Muscle of arm (tissue), 12 donors: Measurements from ENCODE around the gene TAGAP. TPM values are rescaled to one million over a fixed set of nuclear protein-coding genes. Genes with fewer than 3 reads are reported as not detected.

Experiments
- DNase-seq: peaks from one replicate; pipeline ENCODE4 v3.0.0-alpha.2; 2013
- polyA plus RNA-seq, 12 donors: library from polyadenylated mRNA; unstranded; fragments of 120-200 nt; gene quantifications; one replicate each; pipeline ENCODE4 v1.2.1, GENCODE V29; 2013; ENCODE audit not compliant: insufficient read length in 12 of 12

Gene TAGAP
- polyA plus RNA-seq, 12 donors: 0.71 to 3.0 (median 0.86) TPM; not detected in 2

DNA sequence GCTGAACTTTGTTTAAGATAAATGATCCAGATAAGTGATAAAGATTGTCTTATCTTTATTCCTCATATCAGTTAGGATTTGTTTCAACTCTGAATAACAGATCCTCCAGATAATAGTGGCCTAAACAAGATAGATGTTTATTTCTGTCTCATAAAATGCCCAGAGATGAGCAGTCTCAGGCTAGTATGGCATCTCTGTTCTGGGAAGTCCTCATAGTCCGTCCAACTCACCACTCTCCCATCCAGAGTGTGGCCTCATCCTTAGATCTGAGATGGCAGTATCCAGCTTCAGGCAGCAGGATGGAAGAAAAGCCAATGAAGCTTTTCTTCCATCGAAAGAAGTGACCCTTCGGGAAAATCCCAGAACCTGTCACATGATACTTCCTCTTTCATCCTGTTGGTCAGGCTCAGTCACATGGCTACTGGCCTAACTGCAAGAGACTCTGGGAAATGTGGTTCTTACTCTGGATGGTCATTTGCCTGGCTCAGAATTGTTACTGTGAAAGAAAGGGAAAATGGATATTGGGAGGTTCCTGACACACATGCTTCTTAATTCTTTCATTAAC, 29.4 kb upstream of the TAGAP start:
- DNase-seq: no peak

GRCh38 chr6:159071843-159072769, 27.3 kb upstream of the TAGAP start:
- no peak for DNase-seq

DNA sequence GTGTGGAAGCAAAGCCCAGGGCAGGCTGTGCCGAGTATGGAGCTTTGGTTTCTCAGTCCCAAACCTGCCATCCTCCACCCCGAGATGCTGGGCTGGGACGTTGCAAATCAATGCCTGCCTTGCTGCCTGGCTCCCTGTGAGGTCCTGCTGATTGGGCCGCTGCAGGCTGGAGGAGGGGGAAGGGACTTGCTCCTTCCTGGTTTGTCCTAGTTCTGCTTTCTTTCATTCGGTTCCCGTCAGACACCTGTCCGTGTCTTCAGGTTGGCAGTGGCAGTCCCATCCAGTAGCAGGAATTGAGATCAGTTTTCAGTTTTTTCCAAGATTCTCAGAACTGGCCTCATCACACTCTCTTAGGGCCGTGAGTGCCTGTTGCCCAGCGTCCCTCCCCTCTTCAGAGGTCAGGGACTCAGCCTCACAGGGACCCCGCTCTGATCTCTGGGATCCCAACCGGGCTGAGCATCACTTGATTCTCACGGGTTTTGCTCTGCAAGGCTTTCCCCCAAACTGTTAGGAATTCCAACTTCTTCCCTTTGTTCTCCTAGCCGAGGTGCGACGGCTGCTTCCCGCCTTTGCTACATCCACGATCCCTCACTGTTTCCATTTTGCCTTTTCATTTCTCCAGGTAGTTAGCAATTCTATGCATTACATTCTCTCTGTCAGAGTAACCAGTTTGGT, 24.2 kb upstream of the TAGAP start:
- DNase-seq: no peak

GRCh38 chr6:159067334-159067733, 22.5 kb upstream of the TAGAP start:
- no peak for DNase-seq

DNA sequence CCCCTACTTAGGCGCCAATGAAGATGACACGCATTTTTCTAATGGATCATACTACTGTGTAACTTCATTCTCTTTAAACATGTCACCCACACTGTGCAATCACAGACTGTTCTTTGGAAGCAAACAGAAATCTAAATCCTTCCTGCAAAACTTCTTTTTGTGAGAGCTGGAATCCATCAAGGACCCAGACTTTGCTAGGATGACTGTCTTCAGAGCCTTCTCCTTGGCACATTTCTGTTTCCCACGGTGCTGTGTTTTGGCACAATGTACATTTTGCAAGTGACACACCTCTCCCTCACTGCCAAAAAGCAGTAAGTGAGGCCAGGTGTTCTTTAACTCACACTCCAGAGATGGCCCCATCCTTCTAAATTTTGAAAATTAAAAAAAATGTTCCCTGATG, 21.7 kb upstream of the TAGAP start:
- DNase-seq: no peak

- DNase-seq: no peak
Observed at GRCh38 chr6:159065759-159066329, 21.1 kb upstream of the TAGAP start.

DNA sequence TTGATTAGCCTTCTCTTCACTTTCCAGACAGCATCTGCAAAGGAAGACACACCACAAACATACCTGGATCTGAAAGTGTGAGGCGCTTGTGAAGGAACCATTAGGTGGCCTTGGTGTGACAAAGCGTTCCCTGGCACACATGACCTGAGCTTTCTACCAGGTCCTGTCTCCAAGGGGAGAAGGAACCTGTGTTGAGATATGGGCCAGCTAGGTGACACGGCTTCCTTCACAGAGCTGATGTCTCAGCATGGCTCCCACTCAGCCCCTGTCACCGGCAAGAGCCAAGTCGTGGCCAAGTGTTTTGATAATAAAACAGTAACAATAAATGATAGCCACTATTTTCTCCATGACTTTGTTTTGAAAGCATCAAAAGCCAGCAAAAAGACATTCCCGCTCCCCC, 20.3 kb upstream of the TAGAP start:
- DNase-seq: no peak

GRCh38 chr6:159064477-159064876, 19.7 kb upstream of the TAGAP start:
- DNase-seq: no peak

DNA sequence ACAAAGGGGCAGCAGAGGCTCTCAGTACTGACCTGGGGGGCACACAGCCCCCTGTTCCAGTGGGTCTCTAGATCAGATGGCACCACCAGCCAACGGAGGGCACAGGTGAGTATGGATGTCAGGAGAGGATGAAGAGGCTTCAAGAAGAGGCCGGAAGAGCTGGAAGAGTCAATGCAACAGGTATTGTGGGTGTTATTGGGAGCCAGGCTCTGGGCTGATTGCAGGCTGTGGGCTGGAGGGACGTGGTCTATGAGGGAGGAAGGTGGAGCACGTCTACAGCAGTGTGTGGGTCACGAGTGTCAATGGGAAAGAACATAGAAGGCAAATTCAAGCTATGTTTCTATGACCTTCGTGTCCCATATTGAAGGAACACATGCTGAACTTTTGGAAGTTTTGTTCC, 18.8 kb upstream of the TAGAP start:
- no peak for DNase-seq

- no peak for DNase-seq
Observed at GRCh38 chr6:159062976-159063375, 18.2 kb upstream of the TAGAP start.

DNA sequence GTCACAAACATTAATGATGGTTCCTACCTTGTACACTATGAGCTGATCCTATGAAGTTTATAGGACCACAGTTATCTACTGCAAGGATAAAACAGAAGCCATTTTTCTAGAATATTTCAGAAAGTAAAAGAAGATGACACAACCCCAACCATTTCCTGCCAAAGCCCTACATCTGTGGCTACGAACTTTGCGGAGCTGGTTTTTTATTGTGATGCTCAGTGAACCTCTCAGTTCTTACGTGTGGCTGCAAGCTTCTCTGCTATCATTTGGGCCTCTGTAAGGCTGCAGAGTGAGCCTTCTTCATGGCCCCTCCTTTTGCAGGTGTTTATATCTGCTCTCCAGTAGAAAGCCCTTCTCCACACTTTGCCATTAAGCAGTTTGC, 17.8 kb upstream of the TAGAP start:
- no peak for DNase-seq

DNA sequence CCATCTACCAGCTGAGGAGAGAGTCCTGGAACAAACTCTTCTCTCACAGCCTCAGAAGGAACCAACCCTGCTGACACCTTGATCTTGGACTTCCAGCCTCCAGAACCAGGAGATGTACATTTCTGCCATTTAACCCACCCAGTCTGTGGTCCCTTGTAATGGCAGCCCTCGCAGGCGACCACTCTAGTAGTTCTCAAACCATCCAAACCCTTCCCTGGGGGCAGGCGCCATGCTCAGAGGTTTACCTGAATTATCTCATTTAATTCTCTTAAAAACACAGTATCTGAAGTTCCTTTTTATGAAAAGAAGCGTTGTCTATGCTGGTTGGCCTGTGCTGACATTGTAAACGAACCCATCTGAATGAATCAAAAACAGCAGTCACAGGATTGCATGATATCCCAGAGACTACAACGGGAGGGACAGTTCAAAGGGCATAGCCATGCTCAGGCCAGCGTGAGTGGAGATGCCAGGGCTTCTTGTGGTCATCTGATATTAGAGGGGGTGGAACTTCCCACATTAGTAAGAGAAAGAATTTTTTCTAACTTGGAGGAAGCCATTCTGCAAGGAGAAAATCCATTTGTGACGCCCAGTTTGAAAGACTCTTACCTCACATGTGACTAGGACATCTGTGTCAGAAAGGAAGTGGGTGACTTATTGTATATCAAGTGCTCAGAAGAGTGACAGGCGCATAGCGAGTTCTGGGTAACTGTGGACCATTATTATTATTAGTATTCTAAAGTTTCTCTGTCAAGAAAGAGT, 17.2 kb upstream of the TAGAP start:
- no peak for DNase-seq

GRCh38 chr6:159061146-159061545, 16.4 kb upstream of the TAGAP start:
- no peak for DNase-seq

DNA sequence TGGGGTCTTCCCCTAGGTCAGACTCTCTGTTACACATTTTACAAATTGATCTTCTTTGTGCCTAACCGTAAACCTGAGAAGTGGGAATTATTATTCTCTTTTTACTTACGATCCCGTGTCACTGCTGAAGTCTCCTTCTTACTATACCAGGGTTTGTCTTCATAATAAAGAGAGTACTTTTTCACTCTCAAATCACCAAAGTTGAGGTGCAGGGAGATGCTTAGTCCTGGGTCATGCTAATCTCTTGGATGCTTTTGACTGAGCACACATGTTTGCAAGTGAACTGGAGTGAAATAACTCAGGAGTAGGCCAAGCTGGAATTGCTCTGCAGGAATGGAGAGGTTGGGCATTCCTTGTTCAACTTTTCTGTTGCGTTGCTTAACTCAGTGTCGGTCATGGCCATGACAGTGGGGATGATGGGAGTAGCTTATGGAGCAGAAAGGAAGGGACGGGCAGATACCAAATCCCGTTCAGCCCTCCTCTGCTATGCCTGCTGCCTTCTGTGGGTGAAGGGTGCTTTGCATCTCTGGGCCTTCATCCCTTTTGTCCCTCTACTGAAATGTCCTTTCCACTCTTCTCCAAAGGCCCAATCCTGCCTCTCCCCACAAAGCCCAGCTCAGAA, 15.2 kb upstream of the TAGAP start:
- DNase-seq: no peak

- no peak for DNase-seq
Observed at GRCh38 chr6:159059141-159059540, 14.3 kb upstream of the TAGAP start.

- DNase-seq: no peak
Observed at GRCh38 chr6:159056899-159057298, 12.1 kb upstream of the TAGAP start.

GRCh38 chr6:159056432-159056831, 11.6 kb upstream of the TAGAP start:
- DNase-seq: no peak

DNA sequence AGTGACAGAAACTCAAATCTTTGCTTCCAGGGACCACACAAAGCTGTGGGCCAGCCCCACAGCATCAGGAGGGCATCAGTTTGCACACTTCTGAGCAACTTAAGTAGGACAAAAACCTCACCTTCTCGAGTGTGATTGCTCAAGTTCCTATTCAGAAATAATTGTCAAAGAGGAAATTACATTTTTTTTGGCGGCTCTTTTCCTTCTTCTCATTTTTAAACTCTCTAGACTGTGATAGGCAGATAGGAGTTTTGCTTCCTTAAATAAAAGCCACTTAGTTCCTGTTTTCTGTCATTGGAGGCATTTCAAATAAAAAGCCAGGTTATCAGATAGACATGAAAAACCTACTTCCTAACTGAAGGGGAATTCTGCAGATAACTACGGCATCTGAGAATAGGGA, 11.2 kb upstream of the TAGAP start:
- no peak for DNase-seq

DNA sequence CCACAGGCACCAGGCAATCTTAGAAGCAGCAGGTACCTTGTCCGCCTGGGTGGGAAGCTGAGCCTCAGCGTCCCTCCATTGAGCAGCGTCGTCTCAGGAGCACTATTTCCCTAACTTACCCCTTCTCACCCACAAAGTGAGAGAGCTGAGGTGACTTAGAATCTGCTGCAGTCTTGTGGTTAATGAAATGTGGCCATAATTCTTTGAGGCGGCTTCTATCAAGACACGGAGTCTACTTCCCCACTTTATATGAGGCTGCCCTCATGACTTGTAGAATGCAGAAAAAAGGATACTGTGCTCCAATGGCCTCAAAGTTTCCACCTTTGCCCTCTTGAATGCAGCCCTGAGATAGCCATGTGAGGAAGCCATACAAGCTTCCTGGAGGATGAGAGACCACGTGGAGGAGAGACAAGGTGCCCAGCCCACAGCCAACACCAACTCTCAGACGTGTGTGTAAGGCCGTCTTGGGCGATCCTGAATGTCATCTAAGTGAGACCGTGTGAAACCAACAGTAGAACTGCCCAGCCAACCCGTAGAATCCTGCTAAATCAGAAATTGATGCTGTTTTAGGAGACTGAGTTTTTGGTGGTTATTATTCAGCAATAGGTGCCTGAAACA, 9.1 kb upstream of the TAGAP start:
- no peak for DNase-seq

- DNase-seq: no peak
Observed at GRCh38 chr6:159052720-159053119, 7.9 kb upstream of the TAGAP start.
